ENCODE data around the gene TMEM141.

Gene TMEM141

GRCh38 chr9:136814725-136815421, 23.7 kb downstream of the TMEM141 start:
- TF ChIP-seq TAF1 (IDR thresholded peaks at IDR 0.05; ENCODE audit: borderline replicate concordance, insufficient read depth, low read length) (no peak), FOXP2 (optimal IDR thresholded peaks at IDR 0.05; ENCODE audit: borderline replicate concordance, extremely low read depth, extremely low read length, insufficient read depth) (no peak), SIN3A (IDR thresholded peaks at IDR 0.05; ENCODE audit: borderline replicate concordance, insufficient read depth, low read length) (no peak), REST (IDR thresholded peaks at IDR 0.05; ENCODE audit: insufficient read depth in 1 of 2, low read depth in 2 of 2, low read length in 2 of 2) (no peak), POLR2AphosphoS5 (IDR thresholded peaks at IDR 0.05; ENCODE audit: low read depth, low read length) (no peak)

- TF ChIP-seq POLR2AphosphoS5 (IDR thresholded peaks at IDR 0.05; ENCODE audit: low read depth, low read length) (no peak), SIN3A (IDR thresholded peaks at IDR 0.05; ENCODE audit: borderline replicate concordance, insufficient read depth, low read length) (no peak), REST (IDR thresholded peaks at IDR 0.05; ENCODE audit: insufficient read depth in 1 of 2, low read depth in 2 of 2, low read length in 2 of 2) (no peak), TAF1 (IDR thresholded peaks at IDR 0.05; ENCODE audit: borderline replicate concordance, insufficient read depth, low read length) (no peak), FOXP2 (optimal IDR thresholded peaks at IDR 0.05; ENCODE audit: borderline replicate concordance, extremely low read depth, extremely low read length, insufficient read depth) (no peak)
Observed at GRCh38 chr9:136815422-136815782, 24.3 kb downstream of the TMEM141 start.

GRCh38 chr9:136820971-136821825, 30.1 kb downstream of the TMEM141 start:
- no peak for TF ChIP-seq FOXP2 (optimal IDR thresholded peaks at IDR 0.05; ENCODE audit: borderline replicate concordance, extremely low read depth, extremely low read length, insufficient read depth)
- no peak for TF ChIP-seq SIN3A (IDR thresholded peaks at IDR 0.05; ENCODE audit: borderline replicate concordance, insufficient read depth, low read length)
- no peak for TF ChIP-seq POLR2AphosphoS5 (IDR thresholded peaks at IDR 0.05; ENCODE audit: low read depth, low read length)
- no peak for TF ChIP-seq REST (IDR thresholded peaks at IDR 0.05; ENCODE audit: insufficient read depth in 1 of 2, low read depth in 2 of 2, low read length in 2 of 2)
- TF ChIP-seq TAF1 (IDR thresholded peaks at IDR 0.05; ENCODE audit: borderline replicate concordance, insufficient read depth, low read length) = no peak

- TF ChIP-seq TAF1 (IDR thresholded peaks at IDR 0.05; ENCODE audit: borderline replicate concordance, insufficient read depth, low read length) (no peak), POLR2AphosphoS5 (IDR thresholded peaks at IDR 0.05; ENCODE audit: low read depth, low read length) (no peak), REST (IDR thresholded peaks at IDR 0.05; ENCODE audit: insufficient read depth in 1 of 2, low read depth in 2 of 2, low read length in 2 of 2) (no peak), FOXP2 (optimal IDR thresholded peaks at IDR 0.05; ENCODE audit: borderline replicate concordance, extremely low read depth, extremely low read length, insufficient read depth) (no peak), SIN3A (IDR thresholded peaks at IDR 0.05; ENCODE audit: borderline replicate concordance, insufficient read depth, low read length) (no peak)
Observed at GRCh38 chr9:136821826-136822544, 30.8 kb downstream of the TMEM141 start.

All from PFSK-1 (cell line).